HCT116 (cell line): ENCODE measurements around the gene SNW1. TPM values are rescaled to one million over a fixed set of nuclear protein-coding genes. Genes with fewer than 3 reads are reported as not detected.
"Not testable (repeated sequence)": the region's sequence is repeated elsewhere in the genome, so short reads cannot be mapped to it uniquely, and the experiment has no call there.

Experiments
- ATAC-seq: fragments of 200-7000 bp; cut with Tn5 transposase; 2 replicates; pipeline ENCODE4 v1.9.1; 2020; ENCODE audit warnings: mild to moderate bottlenecking, moderate library complexity
- BruUV-seq: library from RNA; stranded (reverse); fragments of 400-500 nt; replicated peaks from 2 replicates; lab custom pipeline; 2021; lab: Mats Ljungman, UMichigan
- CTCF ChIA-PET: fragments of 300-600 bp; sonication (Branson Sonifier 250); formaldehyde crosslinking; loops from one replicate; lab custom pipeline; 2021; ENCODE audit warnings: antibody characterized with exemption; lab: Charles Lee
- POLR2A ChIA-PET: fragments of 300-600, 350-600 bp; sonication (Branson Sonifier 250); formaldehyde crosslinking; loops from one replicate; lab custom pipeline; 2021; ENCODE audit warnings: antibody characterized with exemption; lab: Charles Lee
- RAD21 ChIA-PET, 2 experiments: fragments of 300-600 bp; sonication (Branson Sonifier 250); formaldehyde crosslinking; loops; one replicate each; lab custom pipeline; 2023; ENCODE audit warnings: low total read pairs in 2 of 2; ENCODE audit not compliant: uncharacterized antibody in 2 of 2, unreplicated experiment in 2 of 2, low non-redundant PET in 1 of 2; lab: Charles Lee
- DNase-seq: peaks from one replicate; pipeline ENCODE4 v3.0.0-alpha.2; 2010; ENCODE audit warnings: low read depth, low spot score
- H2AFZ ChIP-seq: fragments of 200-600 bp; shearing (Covaris generic), sonication (generic); 2 replicates; pipeline ENCODE4 v1.6.1; 2017; ENCODE audit warnings: low read depth, mixed run types, mixed read lengths, antibody characterized with exemption, low read length; ENCODE audit not compliant: poor library complexity, severe bottlenecking
- H3K27ac ChIP-seq: 2 replicates; pipeline ENCODE4 v1.5.1; 2012; ENCODE audit warnings: low read depth, low read length
- H3K27me3 ChIP-seq: fragments of 200-600 bp; sonication (generic); 2 replicates; pipeline ENCODE4 v1.6.1; 2016; ENCODE audit warnings: mixed run types, low read length, mixed read lengths; ENCODE audit not compliant: insufficient read depth
- H3K36me3 ChIP-seq, 2 experiments: fragments of 200-500 bp in 1 of 2; fragments of 200-600 bp in 1 of 2; sonication (Bioruptor generic) in 1 of 2; sonication (generic) in 1 of 2; 2 replicates each; pipeline versions ENCODE4 v1.5.1 to v1.6.1; 2014 to 2016; ENCODE audit warnings: low read length in 2 of 2, inconsistent platforms in 1 of 2, mixed read lengths in 1 of 2, mixed run types in 1 of 2; ENCODE audit not compliant: insufficient read depth in 2 of 2, control insufficient read depth in 1 of 2
- H3K4me1 ChIP-seq, 2 experiments: fragments of 200-600 bp in 1 of 2; sonication (generic) in 1 of 2; 2 replicates each; pipeline versions ENCODE4 v1.5.1 to v1.6.1; 2012 to 2017; ENCODE audit warnings: low read length in 2 of 2, inconsistent platforms in 1 of 2, mild to moderate bottlenecking in 1 of 2, mixed read lengths in 1 of 2, mixed run types in 1 of 2, moderate library complexity in 1 of 2; ENCODE audit not compliant: insufficient read depth in 2 of 2, control insufficient read depth in 1 of 2
- H3K4me2 ChIP-seq: fragments of 200-600 bp; sonication (generic); 2 replicates; pipeline ENCODE4 v1.6.1; 2017; ENCODE audit warnings: mixed run types, low read length, mixed read lengths
- H3K4me3 ChIP-seq, 2 experiments: fragments of 200-600 bp in 1 of 2; sonication (generic) in 1 of 2; replicated peaks in 1 of 2; 2 replicates each; pipeline ENCODE4 v1.5.1; 2011 to 2016; ENCODE audit warnings: low read length in 2 of 2, control low read depth in 1 of 2, low read depth in 1 of 2, mild to moderate bottlenecking in 1 of 2, mixed read lengths in 1 of 2, mixed run types in 1 of 2
- H3K79me2 ChIP-seq: fragments of 200-600 bp; sonication (generic); 2 replicates; pipeline ENCODE4 v1.6.1; 2017; ENCODE audit warnings: mild to moderate bottlenecking, mixed run types, low read length, moderate library complexity, mixed read lengths; ENCODE audit not compliant: insufficient read depth
- H3K9ac ChIP-seq: fragments of 200-600 bp; sonication (generic); 2 replicates; pipeline ENCODE4 v1.6.1; 2016; ENCODE audit warnings: low read length, mixed read lengths
- H3K9me2 ChIP-seq: fragments of 200-600 bp; sonication (generic), shearing (Covaris generic); 2 replicates; pipeline ENCODE4 v1.6.1; 2017; ENCODE audit warnings: mixed run types, mild to moderate bottlenecking, moderate library complexity; ENCODE audit not compliant: insufficient read depth
- H3K9me3 ChIP-seq, 2 experiments: fragments of 200-500 bp in 1 of 2; fragments of 200-600 bp in 1 of 2; sonication (Bioruptor generic) in 1 of 2; sonication (generic) in 1 of 2; 2 replicates each; pipeline ENCODE4 v1.6.1; 2014 to 2017; ENCODE audit warnings: low read length in 2 of 2, mixed read lengths in 2 of 2, inconsistent platforms in 1 of 2, low read depth in 1 of 2, mild to moderate bottlenecking in 1 of 2, mixed run types in 1 of 2, moderate library complexity in 1 of 2; ENCODE audit not compliant: control insufficient read depth in 1 of 2, insufficient read depth in 1 of 2
- H4K20me1 ChIP-seq: fragments of 200-600 bp; sonication (generic), shearing (Covaris generic); 2 replicates; pipeline ENCODE4 v1.6.1; 2017; ENCODE audit warnings: mixed run types, mild to moderate bottlenecking, moderate library complexity; ENCODE audit not compliant: insufficient read depth
- CTCF ChIP-seq, 3 experiments: fragments of 200-600 bp in 1 of 3; sonication (generic) in 1 of 3; IDR thresholded peaks in 2 of 3; conservative IDR thresholded peaks in 1 of 3; 2 replicates each; pipeline ENCODE4 v1.5.1; 2012 to 2017; ENCODE audit warnings: low read depth in 2 of 3, low read length in 2 of 3, antibody characterized with exemption in 1 of 3, borderline replicate concordance in 1 of 3, control low read depth in 1 of 3, mild to moderate bottlenecking in 1 of 3, mixed read lengths in 1 of 3, mixed run types in 1 of 3, moderate library complexity in 1 of 3; ENCODE audit not compliant: insufficient read depth in 1 of 3
- REST ChIP-seq: IDR thresholded peaks from 2 replicates; pipeline ENCODE4 v1.6.1; 2012; ENCODE audit warnings: low read depth
- TCF7L2 ChIP-seq: IDR thresholded peaks from 2 replicates; pipeline ENCODE4 v1.7.0; 2011; ENCODE audit warnings: borderline replicate concordance, inconsistent platforms; ENCODE audit not compliant: insufficient read depth, insufficient read length; ENCODE audit errors: extremely low read depth
- ZNF274 ChIP-seq: fragments of 200-500 bp; sonication (Bioruptor generic); IDR thresholded peaks from 2 replicates; pipeline ENCODE4 v1.6.1; 2014; ENCODE audit warnings: mild to moderate bottlenecking, low read depth, low read length, inconsistent platforms
- intact Hi-C: fragments of 100-400 bp; cut with micrococcal nuclease; formaldehyde crosslinking; loops from 2 replicates; pipeline ENCODE4 v1.10.0; 2022
- total RNA-seq: library from RNA; stranded (reverse); gene quantifications from one replicate; pipeline ENCODE4 v1.2.1, GENCODE V29; 2021; ENCODE audit not compliant: unreplicated experiment

SNW1 gene
- total RNA-seq, 1 experiment from 2014 or later, result 102 TPM

- H3K9me3 ChIP-seq, CTCF ChIA-PET, RAD21 ChIA-PET, H3K79me2 ChIP-seq, H2AFZ ChIP-seq, DNase-seq, H3K27ac ChIP-seq, H3K4me2 ChIP-seq, H3K4me1 ChIP-seq, H3K9ac ChIP-seq, BruUV-seq, ATAC-seq, H3K36me3 ChIP-seq, H3K4me3 ChIP-seq, H4K20me1 ChIP-seq, POLR2A ChIA-PET, H3K27me3 ChIP-seq, H3K9me2 ChIP-seq, intact Hi-C loops: not testable (repeated sequence)
These were observed 13.0 kb upstream of the SNW1 start for GRCh38 chr14:77773966-77774365.

GRCh38 chr14:77768442-77769069 lies 7.6 kb upstream of the SNW1 start:
- H3K4me2 ChIP-seq, H3K27me3 ChIP-seq, H3K9me2 ChIP-seq, H3K9me3 ChIP-seq, CTCF ChIA-PET, H3K79me2 ChIP-seq, H4K20me1 ChIP-seq, BruUV-seq, POLR2A ChIA-PET, ATAC-seq, DNase-seq, RAD21 ChIA-PET, H3K27ac ChIP-seq, H3K36me3 ChIP-seq, H3K9ac ChIP-seq, H2AFZ ChIP-seq, H3K4me1 ChIP-seq, H3K4me3 ChIP-seq, intact Hi-C loops: not testable (repeated sequence)

GRCh38 chr14:77763978-77764377 lies 3.0 kb upstream of the SNW1 start:
- Histone ChIP-seq H2AFZ (no peak overlapping the region), H3K27me3 (no peaks in the 10 kb centered on the region), H3K4me1 (peaks cover 0 to 15% of the 10 kb centered on the region in 2 experiments; a peak in 3 of 4 replicates), H3K4me3 (no peak overlapping the region), H3K9ac (no peak overlapping the region), H3K27ac (no peak overlapping the region), H3K79me2 (peaks cover 20% of the 10 kb centered on the region), H3K4me2 (no peak overlapping the region), H3K36me3 (0 out of 4 replicates have a peak, but pooled peaks cover 0 to 2% of the 10 kb centered on the region in 2 experiments), H4K20me1 (no peaks in the 10 kb centered on the region), H3K9me2 (no peaks in the 10 kb centered on the region), H3K9me3 (no peaks in the 10 kb centered on the region)
- intact Hi-C loops, result no loop called here
- BruUV-seq, result no TSS peak
- RAD21 ChIA-PET, result no interaction called here
- POLR2A ChIA-PET, result no interaction called here
- DNase-seq, result no peak
- no peak for ATAC-seq
- CTCF ChIA-PET, result no interaction called here
- TF ChIP-seq TCF7L2 (no peak), REST (no peak), CTCF (IDR thresholded peaks at IDR 0.05 in 2 of 3, conservative IDR thresholded peaks at IDR 0.05 in 1 of 3; ENCODE audit: borderline replicate concordance in 1 of 3, insufficient read depth in 1 of 3, low read depth in 2 of 3, low read length in 2 of 3) (no peak), ZNF274 (no peak)
